Parathyroid adenoma (tissue), 2 donors: Measurements from ENCODE around the gene C12orf76.
"Not testable (repeated sequence)": the region's sequence is repeated elsewhere in the genome, so short reads cannot be mapped to it uniquely, and the experiment has no call there.

Source experiments
- H2AFZ ChIP-seq: fragments of 300-600 bp; sonication (generic); one replicate; pipeline ENCODE4 v1.7.0; 2017; ENCODE audit warnings: antibody characterized with exemption, mild to moderate bottlenecking
- H3K27ac ChIP-seq: fragments of 300-600 bp; sonication (generic); one replicate; pipeline ENCODE4 v1.7.0; 2017
- H3K27me3 ChIP-seq: fragments of 300-600 bp; sonication (generic); one replicate; pipeline ENCODE4 v1.7.0; 2017; ENCODE audit warnings: low read length; ENCODE audit not compliant: control insufficient read depth, insufficient read depth
- H3K36me3 ChIP-seq: fragments of 300-600 bp; sonication (generic); one replicate; pipeline ENCODE4 v1.7.0; 2017; ENCODE audit warnings: low read length; ENCODE audit not compliant: control insufficient read depth, insufficient read depth
- H3K4me1 ChIP-seq: fragments of 300-600 bp; sonication (generic); one replicate; pipeline ENCODE4 v1.7.0; 2017; ENCODE audit warnings: control low read depth
- H3K4me2 ChIP-seq: fragments of 300-600 bp; sonication (generic); one replicate; pipeline ENCODE4 v1.7.0; 2017; ENCODE audit warnings: low read length
- H3K4me3 ChIP-seq: fragments of 300-600 bp; sonication (generic); one replicate; pipeline ENCODE4 v1.7.0; 2017; ENCODE audit warnings: low read depth, low read length
- H3K79me2 ChIP-seq: fragments of 300-600 bp; sonication (generic); one replicate; pipeline ENCODE4 v1.7.0; 2017; ENCODE audit warnings: control low read depth
- H3K9ac ChIP-seq: fragments of 300-600 bp; sonication (generic); one replicate; pipeline ENCODE4 v1.7.0; 2017; ENCODE audit warnings: mild to moderate bottlenecking
- H3K9me3 ChIP-seq: fragments of 300-600 bp; sonication (generic); one replicate; pipeline ENCODE4 v1.7.0; 2017; ENCODE audit warnings: low read length; ENCODE audit not compliant: control insufficient read depth
- CTCF ChIP-seq: fragments of 300-600 bp; sonication (generic); IDR thresholded peaks from one replicate; pipeline ENCODE4 v1.7.0; 2017; ENCODE audit warnings: antibody characterized with exemption, mild to moderate bottlenecking
- donor health status: primary hyperparathyroidism.

C12orf76 gene

GRCh38 chr12:110065540-110065939, 17.2 kb upstream of the C12orf76 start:
- Histone ChIP-seq H3K79me2 (no peaks in the 10 kb centered on the region), H2AFZ (no peak overlapping the region), H3K27ac (no peak overlapping the region), H3K4me3 (no peak overlapping the region), H3K9me3 (no peaks in the 10 kb centered on the region), H3K9ac (no peak overlapping the region), H3K36me3 (no peaks in the 10 kb centered on the region), H3K4me2 (no peak overlapping the region), H3K27me3 (no peaks in the 10 kb centered on the region), H3K4me1 (no peaks in the 10 kb centered on the region)
- TF ChIP-seq CTCF, result no peak

- no peaks in the 10 kb centered on the region for H3K36me3 ChIP-seq
- H3K9ac ChIP-seq, result no peak overlapping the region
- no peak overlapping the region for H3K4me3 ChIP-seq
- H3K79me2 ChIP-seq, result no peaks in the 10 kb centered on the region
- H3K27me3 ChIP-seq, result no peaks in the 10 kb centered on the region
- no peak overlapping the region for H2AFZ ChIP-seq
- no peak overlapping the region for H3K4me2 ChIP-seq
- no peak for TF ChIP-seq CTCF
- H3K27ac ChIP-seq, result no peak overlapping the region
- H3K4me1 ChIP-seq, result no peaks in the 10 kb centered on the region
- no peaks in the 10 kb centered on the region for H3K9me3 ChIP-seq
Observed at GRCh38 chr12:110062241-110062640, 13.9 kb upstream of the C12orf76 start.

- Histone ChIP-seq H3K4me2 (no peak overlapping the region), H3K4me3 (no peak overlapping the region), H2AFZ (no peak overlapping the region), H3K27ac (no peak overlapping the region), H3K4me1 (no peaks in the 10 kb centered on the region), H3K36me3 (no peaks in the 10 kb centered on the region), H3K27me3 (no peaks in the 10 kb centered on the region), H3K9me3 (no peaks in the 10 kb centered on the region), H3K79me2 (no peaks in the 10 kb centered on the region), H3K9ac (no peak overlapping the region)
- no peak for TF ChIP-seq CTCF
Observed at GRCh38 chr12:110059651-110060000, 11.3 kb upstream of the C12orf76 start.

- Histone ChIP-seq H3K4me3 (no peak overlapping the region), H3K27me3 (no peaks in the 10 kb centered on the region), H3K9ac (no peak overlapping the region), H3K9me3 (no peaks in the 10 kb centered on the region), H2AFZ (no peak overlapping the region), H3K4me2 (no peak overlapping the region), H3K79me2 (no peaks in the 10 kb centered on the region), H3K36me3 (no peaks in the 10 kb centered on the region), H3K27ac (no peak overlapping the region), H3K4me1 (no peaks in the 10 kb centered on the region)
- TF ChIP-seq CTCF, result no peak
Observed at GRCh38 chr12:110058875-110059615, 10.7 kb upstream of the C12orf76 start.

DNA sequence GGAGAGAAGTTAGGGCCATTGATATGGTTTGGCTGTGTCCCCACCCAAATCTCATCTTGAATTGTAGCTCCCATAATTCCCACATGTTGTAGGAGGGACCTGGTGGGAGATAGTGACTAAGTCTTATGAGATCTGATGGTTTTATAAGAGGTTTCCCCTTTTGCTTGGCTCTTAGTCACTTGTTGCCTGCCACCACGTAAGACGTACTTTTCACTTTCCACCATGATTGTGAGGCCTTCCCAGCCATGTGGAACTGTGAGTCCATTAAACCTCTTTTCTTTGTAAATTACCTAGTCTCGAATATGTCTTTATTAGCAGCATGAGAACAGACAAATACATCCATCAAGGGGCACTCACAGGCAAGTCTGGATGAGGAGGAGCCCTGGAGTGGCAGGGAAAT, 8.3 kb upstream of the C12orf76 start:
- H3K9me3 ChIP-seq, H3K4me1 ChIP-seq, H3K4me2 ChIP-seq, H3K36me3 ChIP-seq, H3K79me2 ChIP-seq, H3K27me3 ChIP-seq, H3K9ac ChIP-seq, H3K4me3 ChIP-seq, H2AFZ ChIP-seq, H3K27ac ChIP-seq: not testable (repeated sequence)

- H3K4me3 ChIP-seq, H3K4me1 ChIP-seq, H3K9me3 ChIP-seq, H3K9ac ChIP-seq, H3K27ac ChIP-seq, H3K79me2 ChIP-seq, H3K27me3 ChIP-seq, H3K4me2 ChIP-seq, H3K36me3 ChIP-seq, H2AFZ ChIP-seq: not testable (repeated sequence)
Observed at GRCh38 chr12:110055375-110056352, 7.3 kb upstream of the C12orf76 start.
